HG03342 (cell line): ENCODE results near the gene BORA.
"Not testable (repeated sequence)": the region's sequence is repeated elsewhere in the genome, so short reads cannot be mapped to it uniquely, and the experiment has no call there.

Source experiments
- ATAC-seq: cut with Tn5 transposase; IDR thresholded peaks from one replicate; pipeline ENCODE4 v1.9.1; 2021; ENCODE audit warnings: mild to moderate bottlenecking, moderate library complexity; ENCODE audit not compliant: unreplicated experiment

BORA gene

GRCh38 chr13:72760189-72760588 is 32.5 kb downstream of the BORA start:
- ATAC-seq = no peak

DNA sequence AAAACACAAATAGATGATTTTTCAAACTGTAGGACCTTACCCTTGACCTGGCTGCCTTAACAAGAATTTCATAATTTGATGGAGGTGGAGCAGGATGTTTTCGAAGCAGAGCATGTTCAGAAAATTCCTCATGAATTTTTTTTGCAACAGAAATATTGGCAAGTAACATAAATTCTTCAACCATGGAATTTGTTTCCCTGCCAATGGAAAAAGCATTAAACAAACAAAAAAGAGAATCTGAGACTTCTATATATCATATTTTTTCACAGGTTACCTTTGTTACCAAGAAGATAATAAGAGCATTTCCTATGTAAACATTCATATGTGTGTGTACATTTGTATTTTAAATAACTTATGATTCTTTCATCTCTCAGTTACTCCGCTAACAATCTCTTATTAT is 35.7 kb downstream of the BORA start:
- no peak for ATAC-seq

GRCh38 chr13:72774019-72774418 is 46.3 kb downstream of the BORA start:
- ATAC-seq = no peak

GRCh38 chr13:72781451-72782439 is 54.0 kb downstream of the BORA start, which contains the start of the genes DIS3 and PIBF1:
TSS of gene DIS3 (minus strand) at chr13:72781900. CDS start at chr13:72781832, 68 bp downstream.
TSS of gene PIBF1 (plus strand) at chr13:72782133. CDS start at chr13:72783470, 1,337 bp downstream.
- ATAC-seq = peak; percentile 97

- ATAC-seq = no peak
Measured at GRCh38 chr13:72782717-72783116, 55.0 kb downstream of the BORA start.

DNA sequence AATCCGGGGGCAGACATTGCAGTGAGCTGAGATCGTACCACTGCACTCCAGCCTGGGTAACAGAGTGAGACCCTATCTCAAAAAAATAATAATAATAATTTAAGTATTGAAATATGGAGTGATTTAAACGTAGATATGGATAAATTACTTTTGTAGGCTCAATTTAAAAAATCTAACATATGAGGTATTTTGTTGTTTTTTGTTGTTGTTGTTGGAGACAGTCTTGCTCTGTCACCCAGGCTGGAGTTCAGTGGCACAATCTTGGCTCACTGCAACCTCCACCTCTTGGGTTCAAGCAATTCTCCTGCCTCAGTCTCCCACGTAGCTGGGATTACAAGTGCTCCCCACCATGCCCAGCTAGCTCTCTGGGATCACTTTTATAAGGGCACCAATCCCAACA is 57.0 kb downstream of the BORA start:
- not testable (repeated sequence) for ATAC-seq

DNA sequence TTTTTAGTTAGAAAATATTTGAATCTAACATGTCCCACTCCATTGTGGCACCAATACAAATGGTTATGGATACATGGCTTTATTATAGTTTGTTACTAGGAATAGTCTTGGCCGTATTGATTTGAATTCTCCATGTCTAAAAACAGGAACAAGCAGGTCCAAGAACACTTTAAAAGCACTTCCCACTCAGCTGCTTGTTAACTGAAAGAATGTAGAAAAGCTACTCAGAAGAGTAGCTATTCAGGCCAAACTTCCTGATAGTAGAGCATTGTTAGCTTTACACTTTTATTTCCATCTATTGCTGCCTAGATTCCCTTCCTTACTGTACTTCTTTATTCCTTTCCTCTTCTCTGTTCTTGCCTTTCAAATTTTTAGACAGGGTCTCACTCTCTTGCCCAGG is 61.1 kb downstream of the BORA start:
- no peak for ATAC-seq

- ATAC-seq = no peak
Measured at GRCh38 chr13:72792640-72793039, 64.9 kb downstream of the BORA start.

GRCh38 chr13:72798817-72799216 is 71.1 kb downstream of the BORA start:
- no peak for ATAC-seq

GRCh38 chr13:72804301-72804700 is 76.6 kb downstream of the BORA start:
- no peak for ATAC-seq
